Endothelial cell of umbilical vein (primary cell): ENCODE data around the gene AMBP. TPM values are rescaled to one million over a fixed set of nuclear protein-coding genes. Genes with fewer than 3 reads are reported as not detected.

Source experiments
- BruUV-seq: library from RNA; stranded (reverse); fragments of 400-500 nt; replicated peaks from 2 replicates; lab custom pipeline; 2021; lab: Mats Ljungman, UMichigan
- CTCF ChIA-PET: fragments of 300-600, 350-600 bp; sonication (Branson Sonifier 250); formaldehyde crosslinking; loops from one replicate; lab custom pipeline; 2021; ENCODE audit warnings: antibody characterized with exemption, inconsistent platforms; lab: Charles Lee
- POLR2A ChIA-PET: fragments of 300-600, 350-600 bp; sonication (Branson Sonifier 250); formaldehyde crosslinking; loops from one replicate; lab custom pipeline; 2021; ENCODE audit warnings: antibody characterized with exemption, inconsistent platforms; lab: Charles Lee
- DNase-seq: peaks from one replicate; pipeline ENCODE4 v3.0.0-alpha.2; 2011; ENCODE audit warnings: low read depth, low spot score
- FAIRE-seq: peaks from 2 replicates; lab custom pipeline; 2011; peaks lifted over from hg19 to GRCh38; lab: Jason Lieb, UNC
- H2AFZ ChIP-seq: 2 replicates; pipeline ENCODE4 v1.6.0; 2012; ENCODE audit warnings: low read depth, low read length, control low read depth, inconsistent platforms
- H3K27ac ChIP-seq: 2 replicates; pipeline ENCODE4 v1.5.1; 2011; ENCODE audit warnings: low read depth, mild to moderate bottlenecking, control low read depth, low read length, moderate library complexity; ENCODE audit not compliant: insufficient read depth
- H3K27me3 ChIP-seq, 2 experiments: 2 replicates each; pipeline versions ENCODE4 v1.6.0 to v1.6.1; 2011; ENCODE audit warnings: low read length in 2 of 2, mixed read lengths in 1 of 2; ENCODE audit not compliant: control insufficient read depth in 2 of 2, insufficient read depth in 2 of 2
- H3K36me3 ChIP-seq, 2 experiments: 2 replicates in 1 of 2; 3 replicates in 1 of 2; pipeline ENCODE4 v1.5.1; 2011; ENCODE audit warnings: low read length in 2 of 2, mild to moderate bottlenecking in 1 of 2, moderate library complexity in 1 of 2; ENCODE audit not compliant: control insufficient read depth in 2 of 2, insufficient read depth in 2 of 2; ENCODE audit errors: extremely low read depth in 1 of 2
- H3K4me1 ChIP-seq: 3 replicates; pipeline ENCODE4 v1.5.1; 2011; ENCODE audit warnings: mild to moderate bottlenecking, low read length; ENCODE audit not compliant: control insufficient read depth, insufficient read depth; ENCODE audit errors: extremely low read depth
- H3K4me2 ChIP-seq: 2 replicates; pipeline ENCODE4 v1.6.1; 2011; ENCODE audit warnings: low read length, control low read depth, mixed read lengths; ENCODE audit not compliant: insufficient read depth
- H3K4me3 ChIP-seq, 3 experiments: fragments of 200-600 bp in 1 of 3; sonication (generic), shearing (Covaris generic) in 1 of 3; replicated peaks in 1 of 3; 2 replicates each; pipeline ENCODE4 v1.5.1; 2011 to 2016; ENCODE audit warnings: control low read depth in 3 of 3, low read length in 3 of 3, mild to moderate bottlenecking in 2 of 3, inconsistent platforms in 1 of 3, low read depth in 1 of 3, moderate library complexity in 1 of 3; ENCODE audit not compliant: insufficient read depth in 1 of 3
- H3K79me2 ChIP-seq: 2 replicates; pipeline ENCODE4 v1.6.0; 2012; ENCODE audit warnings: low read length, inconsistent platforms; ENCODE audit not compliant: control insufficient read depth, insufficient read depth
- H3K9ac ChIP-seq: replicated peaks from 2 replicates; pipeline ENCODE3; 2011; ENCODE audit warnings: low read length, control low read depth; ENCODE audit not compliant: insufficient read depth; ENCODE audit errors: extremely low read depth
- H3K9me1 ChIP-seq: replicated peaks from 3 replicates; pipeline ENCODE4 v1.6.0; 2011; ENCODE audit warnings: mild to moderate bottlenecking, low read length; ENCODE audit not compliant: control insufficient read depth, insufficient read depth; ENCODE audit errors: extremely low read depth
- H3K9me3 ChIP-seq: replicated peaks from 2 replicates; pipeline ENCODE4 v1.5.1; 2012; ENCODE audit warnings: low read length, inconsistent platforms; ENCODE audit not compliant: control insufficient read depth, insufficient read depth
- H4K20me1 ChIP-seq: replicated peaks from 2 replicates; pipeline ENCODE3; 2011; ENCODE audit warnings: mild to moderate bottlenecking, low read length; ENCODE audit not compliant: control insufficient read depth, insufficient read depth; ENCODE audit errors: extremely low read depth
- CTCF ChIP-seq, 2 donors: IDR thresholded peaks; 1 replicate in 1 of 2; 2 replicates in 1 of 2; pipeline ENCODE4 v1.5.1; 2011; ENCODE audit warnings: low read length in 2 of 2, mild to moderate bottlenecking in 2 of 2, moderate library complexity in 2 of 2, control low read depth in 1 of 2, inconsistent platforms in 1 of 2, low read depth in 1 of 2; ENCODE audit not compliant: insufficient read depth in 1 of 2; ENCODE audit errors: extremely low read depth in 1 of 2
- EZH2 ChIP-seq: IDR thresholded peaks from 2 replicates; pipeline ENCODE4 v1.6.1; 2012; ENCODE audit warnings: borderline replicate concordance, low read depth, mild to moderate bottlenecking, moderate library complexity, low read length, inconsistent platforms; ENCODE audit not compliant: severe bottlenecking
- FOS ChIP-seq: IDR thresholded peaks from 2 replicates; pipeline ENCODE4 v1.6.1; 2011; ENCODE audit warnings: mild to moderate bottlenecking, low read length, moderate library complexity, borderline replicate concordance; ENCODE audit not compliant: insufficient read depth
- GATA2 ChIP-seq: IDR thresholded peaks from 2 replicates; pipeline ENCODE4 v1.7.0; 2011; ENCODE audit warnings: low read depth, mild to moderate bottlenecking, moderate library complexity, mixed read lengths, low read length; ENCODE audit not compliant: insufficient read length, insufficient read depth
- JUN ChIP-seq: IDR thresholded peaks from 2 replicates; pipeline ENCODE4 v1.6.1; 2011; ENCODE audit warnings: borderline replicate concordance, low read depth; ENCODE audit not compliant: insufficient read length, insufficient read depth
- MYC ChIP-seq: IDR thresholded peaks from one replicate; pipeline ENCODE4 v1.6.1; 2011; ENCODE audit warnings: mild to moderate bottlenecking, low read depth, low read length
- POLR2A ChIP-seq: IDR thresholded peaks from 2 replicates; pipeline ENCODE4 v1.6.1; 2012; ENCODE audit warnings: low read depth, mild to moderate bottlenecking, control low read depth, low read length
- POLR2AphosphoS5 ChIP-seq: IDR thresholded peaks from 2 replicates; pipeline ENCODE4 v1.6.1; 2012; ENCODE audit warnings: low read depth, mild to moderate bottlenecking, control low read depth, low read length, moderate library complexity; ENCODE audit not compliant: insufficient read depth
- dilution Hi-C: fragments of 300-500 bp; cut with MboI; formaldehyde crosslinking; loops from one replicate; pipeline ENCODE4 v1.15.0; 2019; ENCODE audit warnings: low sequenced_read_pairs; ENCODE audit not compliant: extremely low pct_ligation_motif_present
- intact Hi-C: fragments of 100-400 bp; cut with micrococcal nuclease; formaldehyde crosslinking; loops from one replicate; pipeline ENCODE4 v1.10.0; 2022
- polyA plus RNA-seq, 4 experiments: library from polyadenylated mRNA; depleted of rRNA in 3 of 4; stranded (reverse) in 3 of 4; unstranded in 1 of 4; fragments of >200 nt; gene quantifications; 2 replicates each; pipeline versions ENCODE4 v1.2.1 to v1.2.3, GENCODE V29; 2011 to 2012; ENCODE audit warnings: missing spikeins in 1 of 4
- total RNA-seq: library from RNA; stranded (reverse); gene quantifications from 2 replicates; pipeline ENCODE4 v1.2.3, GENCODE V29; 2021
- TF ChIP-seq, protein P1 (sequence below): IDR thresholded peaks from 2 replicates; pipeline ENCODE4 v1.6.1; 2011; ENCODE audit not compliant: insufficient read depth, insufficient read length

The AMBP gene
- total and polyA plus RNA-seq, 2 donors (not counting 3 experiments of a cell fraction or from before 2014, with no cell fraction given): not detected

DNA sequence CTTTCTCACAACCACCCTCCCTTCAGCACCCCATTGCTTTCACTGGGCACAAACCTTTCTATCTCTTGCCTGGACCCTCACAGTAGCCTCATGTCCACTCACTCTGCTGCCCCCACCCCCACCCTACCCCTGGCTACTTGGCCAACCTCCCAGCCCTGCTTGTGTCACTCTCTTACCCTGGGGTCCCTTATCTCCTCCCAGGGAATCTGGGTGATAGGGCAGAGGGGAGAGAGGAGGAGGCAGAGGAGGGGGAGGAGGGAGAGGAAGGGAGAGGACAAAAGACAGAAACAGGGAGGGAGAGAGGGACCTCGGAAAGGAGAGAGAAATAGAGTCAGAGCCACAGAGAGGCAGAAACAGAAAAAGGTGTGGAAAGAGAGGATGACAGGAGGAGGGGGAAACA, 46.0 kb upstream of the AMBP start:
- TF ChIP-seq FOS (no peak), MYC (no peak), POLR2AphosphoS5 (no peak), EZH2 (no peak), POLR2A (no peak), CTCF (IDR thresholded peaks at IDR 0.05; ENCODE audit: extremely low read depth in 1 of 2, insufficient read depth in 1 of 2, low read depth in 1 of 2, low read length in 2 of 2) (no peak), GATA2 (no peak), JUN (no peak)
- TF ChIP-seq, protein P1, sequence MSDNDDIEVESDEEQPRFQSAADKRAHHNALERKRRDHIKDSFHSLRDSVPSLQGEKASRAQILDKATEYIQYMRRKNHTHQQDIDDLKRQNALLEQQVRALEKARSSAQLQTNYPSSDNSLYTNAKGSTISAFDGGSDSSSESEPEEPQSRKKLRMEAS: no peak
- FAIRE-seq (no peak), DNase-seq (no peak)
- H3K9me3 ChIP-seq: no peaks in the 10 kb centered on the region
- intact Hi-C loops (no loop called here), dilution Hi-C loops (no loop called here)
- peaks cover 17% of the 10 kb centered on the region in 2 experiments for H3K27me3 ChIP-seq
- no peak overlapping the region for H3K4me3 ChIP-seq
- no peaks in the 10 kb centered on the region for H3K36me3 ChIP-seq
- no peak overlapping the region for H3K9ac ChIP-seq
- BruUV-seq: no TSS peak
- no peaks in the 10 kb centered on the region for H4K20me1 ChIP-seq
- ChIA-PET CTCF (no interaction called here), POLR2A (no interaction called here)
- H2AFZ ChIP-seq: no peak overlapping the region
- H3K9me1 ChIP-seq: no peaks in the 10 kb centered on the region
- H3K79me2 ChIP-seq: no peaks in the 10 kb centered on the region
- no peaks in the 10 kb centered on the region for H3K4me1 ChIP-seq
- no peak overlapping the region for H3K27ac ChIP-seq
- no peak overlapping the region for H3K4me2 ChIP-seq
